Chondrocyte (in vitro differentiated cells): ENCODE results near the gene EXD3. TPM values are rescaled to one million over a fixed set of nuclear protein-coding genes. Genes with fewer than 3 reads are reported as not detected.

Source experiments
- DNase-seq: peaks from one replicate; pipeline ENCODE4 v3.0.0; 2021; ENCODE audit warnings: mixed read lengths, low spot score
- H3K27ac Mint-ChIP-seq: one replicate; pipeline ENCODE4 v1.8.0; 2021; ENCODE audit warnings: mild to moderate bottlenecking, moderate library complexity, mixed read lengths; ENCODE audit not compliant: unreplicated experiment
- H3K27me3 Mint-ChIP-seq: 2 replicates; pipeline ENCODE4 v1.8.0; 2021; ENCODE audit warnings: low read depth, mixed read lengths
- H3K36me3 Mint-ChIP-seq: 2 replicates; pipeline ENCODE4 v1.8.0; 2021; ENCODE audit warnings: low read depth, mixed read lengths
- H3K4me1 Mint-ChIP-seq: 2 replicates; pipeline ENCODE4 v1.8.0; 2021; ENCODE audit warnings: low read depth, mild to moderate bottlenecking, mixed read lengths
- H3K4me3 Mint-ChIP-seq: one replicate; pipeline ENCODE4 v1.8.0; 2021; ENCODE audit warnings: mild to moderate bottlenecking, moderate library complexity, mixed read lengths; ENCODE audit not compliant: unreplicated experiment
- H3K9me3 Mint-ChIP-seq: 2 replicates; pipeline ENCODE4 v1.8.0; 2021; ENCODE audit warnings: low read depth, mixed read lengths
- total RNA-seq: library from RNA; stranded (reverse); gene quantifications from 3 replicates; pipeline ENCODE4 v1.2.1, GENCODE V29; 2021
- TF ChIP-seq, protein P1 (sequence below): fragments of 200-600 bp; sonication (generic); IDR thresholded peaks from 2 replicates; pipeline ENCODE4 v1.5.0; 2021; ENCODE audit warnings: antibody characterized with exemption, mild to moderate bottlenecking, moderate library complexity

The EXD3 gene
- total RNA-seq, 1 donor from 2014 or later, result 11.6 TPM

DNA sequence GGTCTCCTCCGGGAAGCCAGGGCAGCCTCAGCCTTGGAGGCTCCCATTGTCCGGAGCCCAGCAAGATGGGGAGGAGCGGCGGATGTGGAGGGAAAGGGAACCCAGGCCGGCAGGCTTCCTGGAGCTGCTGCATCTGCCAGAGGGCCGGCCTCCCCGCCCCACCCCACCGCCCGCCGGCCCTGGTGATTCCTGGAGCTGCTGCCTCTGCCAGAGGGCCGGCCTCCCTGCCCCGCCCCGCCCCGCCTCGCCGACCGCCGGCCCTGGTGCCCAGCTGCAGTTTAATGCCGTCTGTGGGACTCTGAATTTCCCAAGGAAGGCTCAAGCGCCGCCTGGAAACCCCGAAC lies 31.6 kb downstream of the EXD3 start:
- peaks cover 5% of the 10 kb centered on the region for H3K36me3 Mint-ChIP-seq
- TF ChIP-seq, protein P1, sequence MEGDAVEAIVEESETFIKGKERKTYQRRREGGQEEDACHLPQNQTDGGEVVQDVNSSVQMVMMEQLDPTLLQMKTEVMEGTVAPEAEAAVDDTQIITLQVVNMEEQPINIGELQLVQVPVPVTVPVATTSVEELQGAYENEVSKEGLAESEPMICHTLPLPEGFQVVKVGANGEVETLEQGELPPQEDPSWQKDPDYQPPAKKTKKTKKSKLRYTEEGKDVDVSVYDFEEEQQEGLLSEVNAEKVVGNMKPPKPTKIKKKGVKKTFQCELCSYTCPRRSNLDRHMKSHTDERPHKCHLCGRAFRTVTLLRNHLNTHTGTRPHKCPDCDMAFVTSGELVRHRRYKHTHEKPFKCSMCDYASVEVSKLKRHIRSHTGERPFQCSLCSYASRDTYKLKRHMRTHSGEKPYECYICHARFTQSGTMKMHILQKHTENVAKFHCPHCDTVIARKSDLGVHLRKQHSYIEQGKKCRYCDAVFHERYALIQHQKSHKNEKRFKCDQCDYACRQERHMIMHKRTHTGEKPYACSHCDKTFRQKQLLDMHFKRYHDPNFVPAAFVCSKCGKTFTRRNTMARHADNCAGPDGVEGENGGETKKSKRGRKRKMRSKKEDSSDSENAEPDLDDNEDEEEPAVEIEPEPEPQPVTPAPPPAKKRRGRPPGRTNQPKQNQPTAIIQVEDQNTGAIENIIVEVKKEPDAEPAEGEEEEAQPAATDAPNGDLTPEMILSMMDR, result no peak
- H3K9me3 Mint-ChIP-seq, result no peaks in the 10 kb centered on the region
- no peak for DNase-seq
- H3K4me1 Mint-ChIP-seq, result no peaks in the 10 kb centered on the region
- no peak overlapping the region for H3K27ac Mint-ChIP-seq
- no peak overlapping the region for H3K4me3 Mint-ChIP-seq
- no peaks in the 10 kb centered on the region for H3K27me3 Mint-ChIP-seq

DNA sequence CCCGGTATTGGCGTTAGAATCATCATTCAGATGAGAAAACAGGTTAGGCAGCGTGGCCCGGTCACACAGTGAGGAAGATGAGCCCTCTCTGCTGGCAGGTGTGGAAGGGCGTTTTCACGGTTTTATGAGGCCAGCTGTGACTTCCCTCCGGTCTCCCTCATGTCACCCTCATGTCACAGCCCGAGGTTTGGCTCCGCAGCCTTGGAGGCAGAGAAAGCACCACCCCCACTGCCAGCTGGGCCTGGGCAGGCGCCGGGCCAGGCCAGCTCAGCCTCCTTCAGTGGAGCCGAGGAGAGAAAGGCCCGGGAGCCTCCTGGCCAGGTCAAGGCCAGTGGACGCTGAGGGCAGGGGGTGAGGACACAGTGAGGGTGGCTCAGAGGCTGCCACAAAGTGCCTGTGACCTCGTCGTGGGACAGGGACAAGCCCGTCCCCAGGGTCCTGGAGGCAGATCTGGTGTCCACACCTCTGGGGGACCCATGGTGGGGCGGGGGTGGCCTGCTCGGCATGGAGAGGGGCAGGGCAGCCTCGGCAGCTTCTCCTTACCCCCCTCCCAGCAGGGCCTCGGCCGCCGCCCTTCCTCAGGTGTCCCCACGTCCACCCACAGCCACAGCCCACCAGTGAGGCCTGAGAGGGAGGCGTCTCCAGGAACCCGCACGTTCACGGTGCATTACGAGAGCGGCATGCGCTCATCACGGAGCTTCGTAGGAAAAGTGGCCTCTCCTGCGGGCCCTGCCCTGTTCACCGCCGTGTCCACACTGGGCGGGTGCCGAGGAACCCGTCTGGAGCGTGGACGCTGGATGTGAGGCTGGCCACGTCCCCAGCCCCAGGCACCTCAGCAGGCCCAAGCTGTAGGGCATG lies 32.2 kb downstream of the EXD3 start:
- Mint-ChIP-seq H3K4me1 (no peaks in the 10 kb centered on the region), H3K4me3 (no peak overlapping the region), H3K27me3 (no peaks in the 10 kb centered on the region), H3K27ac (no peak overlapping the region), H3K36me3 (peaks cover 5% of the 10 kb centered on the region), H3K9me3 (no peaks in the 10 kb centered on the region)
- DNase-seq, result peak; percentile 90
- TF ChIP-seq, protein P1, result no peak

- TF ChIP-seq, protein P1, result no peak
- Mint-ChIP-seq H3K9me3 (no peaks in the 10 kb centered on the region), H3K4me1 (no peaks in the 10 kb centered on the region), H3K4me3 (no peak overlapping the region), H3K27me3 (no peaks in the 10 kb centered on the region), H3K27ac (no peak overlapping the region), H3K36me3 (peaks cover 5% of the 10 kb centered on the region)
- DNase-seq, result peak; percentile 91
Measured at GRCh38 chr9:137389428-137389746, 33.6 kb downstream of the EXD3 start.

DNA sequence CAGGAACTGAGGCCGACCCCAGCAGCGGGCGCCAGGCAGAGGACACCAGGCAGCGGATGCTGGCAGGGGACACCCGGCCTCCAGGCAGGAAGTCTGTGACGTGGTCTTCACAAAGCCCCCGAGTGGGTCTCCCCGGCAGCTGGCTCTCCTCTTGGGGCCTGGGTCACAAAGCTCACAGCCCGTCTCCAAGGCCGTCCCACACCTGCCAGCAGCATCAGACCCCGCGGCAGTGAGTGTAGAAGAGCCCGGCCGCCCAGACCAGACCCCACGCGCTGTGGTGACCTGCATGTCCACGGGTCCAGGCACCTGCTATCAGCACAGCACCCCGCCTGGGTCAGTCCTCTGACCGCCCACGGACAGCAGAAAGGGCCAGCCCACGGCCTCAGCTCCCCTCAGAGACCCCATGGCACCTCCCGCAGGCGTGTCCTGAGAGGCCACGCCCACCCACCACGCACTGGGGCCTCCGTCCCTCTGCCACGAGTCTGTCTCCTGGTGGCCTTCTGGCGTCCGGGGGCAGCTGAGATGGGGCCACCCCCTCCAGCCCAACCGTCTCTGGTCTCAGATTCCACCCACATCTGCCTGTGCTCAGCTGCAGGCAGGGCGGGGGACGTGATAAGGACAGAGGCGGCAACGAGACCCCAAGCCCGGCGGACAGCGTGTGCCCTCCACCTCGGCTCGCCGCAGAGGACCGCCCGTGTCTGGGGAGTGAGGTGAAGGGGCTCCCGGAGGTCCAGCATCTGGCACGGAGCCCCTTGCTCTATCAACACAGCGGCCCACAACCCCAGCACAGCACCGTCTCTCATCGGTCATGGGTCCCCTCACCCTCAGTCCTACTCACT lies 34.2 kb downstream of the EXD3 start:
- Mint-ChIP-seq H3K27ac (no peak overlapping the region), H3K4me3 (no peak overlapping the region), H3K36me3 (peaks cover 5% of the 10 kb centered on the region)

More for the DNA sequence above, 34.2 kb downstream of the EXD3 start:
- H3K9me3 Mint-ChIP-seq, result no peaks in the 10 kb centered on the region
- peak; percentile 92 for DNase-seq
- no peaks in the 10 kb centered on the region for H3K27me3 Mint-ChIP-seq
- TF ChIP-seq, protein P1, result no peak
- H3K4me1 Mint-ChIP-seq, result no peaks in the 10 kb centered on the region
